NK-92 treated with Interleukin-12 subunit alpha and Interleukin-12 subunit beta, amount 100 ng/mL, for 24 hours (cell line): ENCODE data around the gene NLRP12.
"Not testable (repeated sequence)": the region's sequence is repeated elsewhere in the genome, so short reads cannot be mapped to it uniquely, and the experiment has no call there.

Experiments used
- DNase-seq: peaks from one replicate; lab custom pipeline; 2025; lab: John Stamatoyannopoulos, UW

NLRP12 gene, protein sequence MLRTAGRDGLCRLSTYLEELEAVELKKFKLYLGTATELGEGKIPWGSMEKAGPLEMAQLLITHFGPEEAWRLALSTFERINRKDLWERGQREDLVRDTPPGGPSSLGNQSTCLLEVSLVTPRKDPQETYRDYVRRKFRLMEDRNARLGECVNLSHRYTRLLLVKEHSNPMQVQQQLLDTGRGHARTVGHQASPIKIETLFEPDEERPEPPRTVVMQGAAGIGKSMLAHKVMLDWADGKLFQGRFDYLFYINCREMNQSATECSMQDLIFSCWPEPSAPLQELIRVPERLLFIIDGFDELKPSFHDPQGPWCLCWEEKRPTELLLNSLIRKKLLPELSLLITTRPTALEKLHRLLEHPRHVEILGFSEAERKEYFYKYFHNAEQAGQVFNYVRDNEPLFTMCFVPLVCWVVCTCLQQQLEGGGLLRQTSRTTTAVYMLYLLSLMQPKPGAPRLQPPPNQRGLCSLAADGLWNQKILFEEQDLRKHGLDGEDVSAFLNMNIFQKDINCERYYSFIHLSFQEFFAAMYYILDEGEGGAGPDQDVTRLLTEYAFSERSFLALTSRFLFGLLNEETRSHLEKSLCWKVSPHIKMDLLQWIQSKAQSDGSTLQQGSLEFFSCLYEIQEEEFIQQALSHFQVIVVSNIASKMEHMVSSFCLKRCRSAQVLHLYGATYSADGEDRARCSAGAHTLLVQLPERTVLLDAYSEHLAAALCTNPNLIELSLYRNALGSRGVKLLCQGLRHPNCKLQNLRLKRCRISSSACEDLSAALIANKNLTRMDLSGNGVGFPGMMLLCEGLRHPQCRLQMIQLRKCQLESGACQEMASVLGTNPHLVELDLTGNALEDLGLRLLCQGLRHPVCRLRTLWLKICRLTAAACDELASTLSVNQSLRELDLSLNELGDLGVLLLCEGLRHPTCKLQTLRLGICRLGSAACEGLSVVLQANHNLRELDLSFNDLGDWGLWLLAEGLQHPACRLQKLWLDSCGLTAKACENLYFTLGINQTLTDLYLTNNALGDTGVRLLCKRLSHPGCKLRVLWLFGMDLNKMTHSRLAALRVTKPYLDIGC

DNA sequence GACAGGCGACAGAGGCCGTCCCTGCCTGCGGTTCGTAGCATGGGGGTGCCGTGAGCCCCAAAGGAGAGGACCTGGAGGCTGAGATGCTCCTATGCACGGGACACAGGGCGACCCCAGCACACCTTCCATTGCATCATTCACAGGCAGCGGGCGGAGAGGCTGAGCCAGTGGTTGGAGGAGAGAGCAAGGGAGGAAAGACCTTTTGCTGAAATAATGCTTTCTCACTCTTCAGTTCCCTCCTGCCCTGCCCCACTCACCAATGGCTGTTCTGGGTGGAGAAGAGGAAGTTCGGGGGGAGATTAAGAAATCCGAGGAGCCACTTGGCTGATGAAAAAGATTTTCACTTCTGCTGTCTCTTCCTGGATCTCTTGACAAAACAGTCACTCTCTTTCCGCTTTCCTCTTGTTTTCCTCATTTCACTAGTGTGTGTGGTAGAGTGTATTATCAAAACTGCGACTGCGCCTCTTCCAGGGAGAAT is at the start of gene NLRP12:
Gene NLRP12, minus strand, starts transcription at position 181 of the 478 bp plus-strand sequence. Its CDS starts 140 bp downstream, at position 41.
- no peak for DNase-seq

DNA sequence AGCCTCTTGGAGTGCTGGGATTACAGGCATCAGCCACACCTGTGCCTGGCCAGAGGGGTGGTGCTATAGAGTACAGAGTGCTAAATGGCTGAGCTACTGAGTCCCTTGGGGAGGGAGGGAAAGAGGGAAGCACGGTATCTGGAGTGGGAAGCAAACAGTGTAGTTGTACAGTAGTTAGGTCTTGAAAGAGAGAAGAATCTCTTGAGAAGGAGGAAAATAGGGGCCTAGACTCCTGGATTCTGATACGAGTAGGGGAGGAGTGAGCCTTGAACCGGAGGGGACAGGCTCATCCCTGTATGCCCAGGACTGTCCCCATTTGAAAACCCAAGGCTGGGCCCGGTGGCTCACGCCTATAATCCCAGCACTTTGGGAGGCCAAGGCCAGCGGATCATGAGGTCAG is 48.6 kb upstream of the NLRP12 start:
- no peak for DNase-seq

DNA sequence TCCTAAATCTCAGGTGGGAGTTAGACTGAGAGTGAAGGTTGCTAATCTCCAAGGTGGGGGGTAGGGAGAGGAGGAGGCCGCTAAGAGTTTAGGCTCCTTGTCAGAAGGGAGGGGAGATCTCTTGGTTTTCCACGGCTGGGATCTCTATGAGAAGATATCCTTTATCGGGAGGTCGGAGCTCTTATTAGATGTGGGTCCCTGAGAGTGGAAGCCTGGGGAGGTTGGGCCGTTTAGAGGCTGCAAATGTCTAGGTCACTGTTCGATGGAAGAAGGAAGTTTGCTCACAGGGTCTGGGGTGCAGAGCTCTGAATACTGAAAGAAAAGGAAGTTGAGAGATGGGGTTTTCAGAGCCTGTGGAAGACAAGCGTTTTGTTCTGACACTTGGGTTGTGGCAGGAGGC is 47.3 kb upstream of the NLRP12 start:
- DNase-seq, result no peak

DNA sequence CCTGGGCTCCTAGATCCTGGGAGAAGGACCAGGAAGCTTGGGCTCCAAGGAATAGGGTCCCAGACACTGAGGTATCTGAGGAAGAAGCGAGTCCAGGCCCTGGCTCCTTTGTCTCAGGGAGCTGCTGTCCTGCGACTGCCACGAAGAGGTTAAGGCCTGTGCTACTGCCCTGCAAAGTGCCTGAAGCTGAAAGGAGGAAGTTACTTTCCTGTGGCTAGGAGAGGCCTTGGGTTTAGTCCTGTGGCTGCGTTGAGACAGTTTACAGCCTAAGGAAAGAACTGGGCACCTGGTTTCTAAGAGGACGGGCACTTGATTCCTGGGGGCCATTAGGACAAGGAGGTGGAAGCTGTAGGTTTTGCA is 46.4 kb upstream of the NLRP12 start:
- DNase-seq, result no peak

DNA sequence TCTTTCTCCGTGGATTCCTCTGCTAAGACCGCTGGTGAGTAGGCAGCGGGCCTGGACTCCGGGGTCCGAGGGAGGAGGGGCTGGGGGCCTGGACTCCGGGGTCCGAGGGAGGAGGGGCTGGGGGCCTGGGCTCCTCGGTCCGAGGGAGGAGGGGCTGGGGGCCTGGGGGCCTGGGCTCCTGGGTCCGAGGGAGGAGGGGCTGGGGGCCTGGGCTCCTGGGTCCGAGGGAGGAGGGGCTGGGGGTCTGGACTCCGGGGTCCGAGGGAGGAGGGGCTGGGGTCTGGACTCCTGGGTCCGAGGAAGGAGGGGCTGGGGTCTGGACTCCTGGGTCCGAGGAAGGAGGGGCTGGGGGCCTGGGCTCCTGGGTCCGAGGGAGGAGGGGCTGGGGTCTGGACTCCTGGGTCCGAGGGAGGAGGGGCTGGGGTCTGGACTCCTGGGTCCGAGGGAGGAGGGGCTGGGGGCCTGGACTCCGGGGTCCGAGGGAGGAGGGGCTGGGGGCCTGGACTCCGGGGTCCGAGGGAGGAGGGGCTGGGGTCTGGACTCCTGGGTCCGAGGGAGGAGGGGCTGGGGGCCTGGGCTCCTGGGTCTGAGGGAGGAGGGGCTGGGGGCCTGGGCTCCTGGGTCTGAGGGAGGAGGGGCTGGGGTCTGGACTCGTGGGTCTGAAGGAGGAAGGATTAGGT is 45.8 kb upstream of the NLRP12 start:
- DNase-seq, result not testable (repeated sequence)

DNA sequence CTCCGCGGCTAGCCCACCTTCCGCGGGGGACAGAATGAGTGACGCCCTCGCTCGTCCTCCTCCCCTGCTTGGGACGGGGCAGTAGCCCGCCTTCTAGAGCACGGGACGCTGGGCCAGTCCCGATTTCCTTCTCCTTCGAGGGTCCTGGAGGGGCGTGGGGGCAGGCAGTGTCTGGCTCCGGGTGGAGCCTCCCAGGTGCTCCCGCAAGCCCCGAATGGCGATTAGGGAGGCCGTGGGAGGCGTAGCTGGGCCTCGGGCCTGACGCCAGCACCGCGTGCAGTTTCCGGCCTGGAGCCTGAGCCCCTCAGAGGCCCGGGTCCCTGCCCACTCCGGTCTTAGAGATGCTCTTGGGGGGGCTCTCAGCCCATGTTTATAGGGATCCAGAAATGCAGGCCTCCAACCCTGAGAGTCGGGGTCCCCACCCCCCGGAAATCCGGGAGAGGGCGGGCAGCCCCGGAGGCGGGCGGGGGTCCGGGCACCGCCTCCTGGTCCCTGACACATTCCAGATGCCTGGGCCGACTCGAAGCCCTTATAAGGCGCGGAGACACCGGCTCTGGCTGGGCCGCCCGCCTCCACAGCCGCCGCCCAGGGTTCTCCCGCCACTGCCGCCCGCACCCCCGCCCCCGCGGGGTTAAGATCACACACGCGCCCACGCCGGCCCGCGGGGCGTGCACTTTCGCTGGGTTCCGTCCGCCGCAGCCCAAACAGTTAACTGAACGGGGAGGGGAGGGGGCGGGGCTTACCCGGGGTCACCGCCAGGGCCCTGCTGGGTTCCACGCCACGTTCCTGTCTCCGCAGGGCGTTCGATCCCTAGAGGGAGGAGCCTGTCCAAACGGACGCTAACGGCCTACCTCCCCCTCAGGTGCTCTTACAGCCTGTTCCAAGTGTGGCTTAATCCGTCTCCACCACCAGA is 45.0 kb upstream of the NLRP12 start:
- no peak for DNase-seq

DNA sequence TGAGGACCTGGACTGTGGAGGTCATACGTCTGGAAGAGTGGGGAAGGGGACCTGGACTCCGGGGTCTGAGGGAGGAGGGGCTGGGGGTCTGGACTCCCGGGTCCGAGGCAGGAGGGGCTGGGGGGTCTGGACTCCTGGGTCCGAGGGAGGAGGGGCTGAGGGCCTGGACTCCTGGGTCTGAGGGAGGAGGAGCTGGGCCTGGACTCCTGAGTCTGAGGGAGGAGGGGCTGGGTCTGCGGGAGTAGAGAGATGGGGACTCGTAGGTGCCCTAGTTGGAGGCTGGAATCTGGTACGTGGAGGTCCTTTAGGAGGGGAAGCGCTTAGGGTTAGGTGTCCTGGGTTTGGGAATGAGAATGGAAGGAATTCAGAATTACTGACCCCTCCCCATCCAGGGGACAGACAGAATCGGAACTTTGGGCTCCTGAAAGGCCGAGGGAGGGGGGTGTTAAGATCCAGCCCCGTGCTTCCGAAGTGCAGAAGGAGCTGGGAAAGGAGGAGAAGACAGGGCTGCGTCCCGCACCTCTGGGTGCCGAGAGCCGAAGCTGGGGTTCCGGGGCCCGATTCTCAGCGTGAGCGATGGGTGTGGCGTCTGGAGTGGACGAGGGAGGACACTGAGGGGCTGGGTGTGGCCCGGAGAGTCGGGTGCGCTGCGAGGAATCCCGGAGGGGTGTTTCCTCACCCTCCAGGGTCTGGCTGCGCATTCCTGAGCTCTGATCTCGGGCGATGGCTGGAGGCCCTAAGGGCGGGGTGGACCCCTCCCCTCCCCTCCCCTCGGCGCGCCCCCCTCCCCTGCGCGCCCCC is 44.2 kb upstream of the NLRP12 start:
- no peak for DNase-seq

DNA sequence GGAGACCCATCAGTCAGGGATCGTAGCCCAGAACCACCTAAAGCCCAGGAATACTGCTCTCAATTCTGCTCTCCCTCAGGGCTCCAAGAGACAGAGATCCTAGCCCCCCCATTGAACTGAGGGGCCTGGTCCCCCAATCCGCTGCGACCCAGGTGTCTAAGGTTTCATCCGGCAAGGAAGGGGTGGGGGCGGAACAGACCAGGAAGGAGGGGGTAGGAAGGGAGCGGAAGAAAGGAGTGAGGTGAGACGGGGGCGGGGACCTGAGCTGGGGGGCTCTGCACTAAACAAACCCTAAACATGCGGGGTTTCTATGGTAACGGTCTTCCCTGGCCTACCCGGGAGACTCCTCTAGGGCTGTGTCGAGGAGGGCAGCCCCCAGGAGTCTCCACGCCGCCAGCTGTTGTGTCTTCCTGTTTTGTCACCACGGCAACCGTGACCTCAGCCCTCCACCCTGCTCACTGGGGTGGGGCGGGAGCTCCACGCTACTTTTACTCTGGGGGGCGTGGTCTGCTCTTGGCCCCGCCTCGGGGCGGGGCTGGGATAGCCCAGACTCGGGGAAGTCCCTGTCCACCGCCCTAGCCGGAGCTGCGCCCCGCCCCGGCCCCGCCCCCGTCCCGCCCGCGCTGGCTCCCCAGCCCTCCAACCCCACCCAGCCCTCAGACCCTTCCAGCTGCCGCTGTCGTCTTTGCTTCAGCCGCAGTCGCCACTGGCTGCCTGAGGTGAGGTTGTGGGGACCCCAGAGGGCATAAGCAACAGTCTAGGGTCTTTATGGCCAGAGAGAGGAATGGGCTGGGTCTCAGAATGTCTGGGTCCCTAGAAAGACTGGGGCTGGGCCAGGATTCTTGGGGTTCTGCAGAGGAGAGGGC is 43.3 kb upstream of the NLRP12 start, which contains the start of gene MYADM:
Gene MYADM, plus strand, starts transcription at position 659 of the 866 bp plus-strand sequence. CDS start 5,647 bp downstream, outside the sequence.
- no peak for DNase-seq

DNA sequence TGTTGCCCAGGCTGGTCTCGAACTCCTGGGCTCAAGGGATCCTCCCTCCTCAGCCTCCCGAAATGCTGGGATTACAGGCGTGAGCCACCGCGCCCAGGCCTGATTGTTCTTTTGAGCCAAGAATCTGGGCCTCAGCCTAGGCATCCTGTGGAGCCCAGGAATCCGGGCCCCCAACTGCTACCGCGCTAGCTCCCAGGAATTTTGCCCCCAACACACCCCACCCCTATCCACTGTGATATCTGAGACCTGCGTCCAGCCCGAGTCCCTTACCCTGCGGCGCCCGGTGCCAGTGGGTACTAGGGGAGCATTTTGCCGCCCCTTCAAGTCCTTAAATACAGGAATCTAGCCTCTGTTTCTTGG is 42.7 kb upstream of the NLRP12 start:
- DNase-seq, result no peak

DNA sequence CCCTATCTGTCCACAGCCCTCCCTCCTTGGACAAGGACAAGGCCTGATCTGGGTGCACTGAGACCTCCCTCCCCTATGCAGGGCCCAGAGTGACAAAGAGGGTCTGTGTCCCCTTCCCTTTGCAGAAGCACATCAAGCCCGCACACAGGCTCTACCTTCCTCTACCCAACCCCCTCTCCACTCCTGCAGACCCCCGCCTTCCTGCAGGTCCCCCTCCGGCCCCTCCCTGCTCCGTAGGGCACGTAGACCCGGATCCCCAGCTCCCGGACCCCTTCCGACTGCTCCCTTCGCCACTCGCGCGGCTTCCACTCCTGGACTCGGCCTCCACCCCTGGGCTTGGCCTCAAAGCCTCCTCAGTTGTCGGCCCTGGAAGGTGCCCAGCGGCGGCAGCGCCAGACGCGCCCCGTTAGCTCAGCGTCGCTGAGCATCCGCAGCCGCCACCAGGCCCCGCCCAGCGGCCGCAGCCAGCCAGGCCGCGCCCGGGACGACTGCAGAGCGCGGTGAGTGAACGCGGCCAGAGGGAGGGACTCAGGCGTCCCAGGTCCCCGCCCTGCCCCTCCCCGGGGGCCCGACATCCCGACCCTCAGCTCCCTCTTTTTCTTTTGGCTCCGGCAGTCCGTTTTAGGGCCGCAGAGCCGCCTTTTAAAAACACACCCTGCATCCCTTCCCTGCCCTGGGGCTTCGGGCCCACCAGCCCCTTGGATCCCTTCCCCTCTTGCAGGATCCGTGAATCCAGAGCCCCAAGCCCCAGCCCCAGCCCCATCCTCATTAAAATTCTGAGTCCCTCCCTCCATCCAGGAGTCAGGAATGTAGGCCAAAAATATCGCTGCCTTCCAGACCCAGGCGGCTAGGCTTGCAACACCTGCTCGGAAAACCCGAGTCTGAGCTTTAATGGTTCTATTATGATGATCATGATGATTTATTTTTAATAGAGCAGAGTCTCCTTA is 42.1 kb upstream of the NLRP12 start:
- DNase-seq, result no peak

DNA sequence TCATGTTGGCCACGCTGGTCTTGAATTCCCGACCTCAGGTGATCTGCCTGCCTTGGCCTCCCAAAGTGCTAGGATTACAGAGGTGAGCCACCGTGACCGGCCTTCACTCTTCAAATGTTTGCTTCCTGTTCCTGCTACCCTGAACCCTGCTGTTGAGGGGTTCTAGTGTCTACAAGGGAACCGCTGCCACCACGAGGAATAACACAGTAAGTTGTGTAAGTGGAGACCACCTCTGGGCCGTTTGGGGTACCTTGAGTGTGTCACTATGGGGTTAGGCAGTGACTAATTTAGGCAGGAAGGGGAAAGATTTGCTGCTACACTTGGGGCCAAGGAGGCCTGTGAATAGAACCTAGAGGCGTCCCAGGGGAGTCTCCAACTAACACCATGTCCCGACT is 41.4 kb upstream of the NLRP12 start:
- DNase-seq, result no peak

DNA sequence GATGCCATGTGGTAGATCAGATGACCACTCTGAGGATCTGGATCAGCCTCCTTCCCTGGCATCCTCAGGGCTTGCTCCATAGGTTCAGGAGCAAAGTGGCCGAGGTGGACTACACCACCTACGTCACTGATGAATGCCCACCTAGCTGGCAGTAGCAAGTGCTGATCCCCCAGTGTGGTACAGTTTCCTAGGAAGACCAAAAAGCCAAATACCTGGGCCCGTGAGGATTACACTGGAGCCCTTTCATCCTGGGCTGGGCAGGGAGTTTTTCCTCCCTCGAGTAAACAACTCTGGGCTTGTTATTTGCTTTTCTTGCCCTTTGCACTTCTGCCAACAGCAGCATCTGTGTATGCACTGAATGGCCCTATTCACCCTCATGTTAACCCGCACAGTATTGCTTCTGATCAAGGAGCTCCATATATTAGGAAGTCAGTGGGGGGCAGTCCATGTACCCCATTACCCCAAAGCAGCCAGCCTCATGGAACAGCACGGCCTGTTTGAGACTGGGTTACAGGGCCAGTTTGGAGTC is 40.3 kb upstream of the NLRP12 start:
- no peak for DNase-seq

DNA sequence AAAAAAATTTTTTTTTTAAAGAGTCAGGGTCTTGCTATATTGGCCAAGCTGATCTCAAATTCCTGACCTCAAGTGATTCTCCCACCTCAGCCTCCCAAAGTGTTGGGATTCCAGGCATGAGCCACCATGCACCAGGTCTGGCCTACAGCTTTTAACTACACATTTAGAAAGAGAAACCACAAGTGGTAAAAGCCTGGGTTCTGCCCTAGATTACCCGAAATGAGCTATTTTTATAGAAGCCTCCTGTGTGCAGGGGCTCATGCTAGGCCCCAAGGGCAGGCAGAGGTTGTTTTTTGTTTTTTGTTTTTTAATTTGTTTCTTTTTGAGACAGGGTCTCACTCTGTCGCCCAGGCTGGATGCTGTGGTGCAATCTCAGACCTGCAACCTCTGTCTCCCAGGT is 29.6 kb upstream of the NLRP12 start:
- DNase-seq, result no peak

DNA sequence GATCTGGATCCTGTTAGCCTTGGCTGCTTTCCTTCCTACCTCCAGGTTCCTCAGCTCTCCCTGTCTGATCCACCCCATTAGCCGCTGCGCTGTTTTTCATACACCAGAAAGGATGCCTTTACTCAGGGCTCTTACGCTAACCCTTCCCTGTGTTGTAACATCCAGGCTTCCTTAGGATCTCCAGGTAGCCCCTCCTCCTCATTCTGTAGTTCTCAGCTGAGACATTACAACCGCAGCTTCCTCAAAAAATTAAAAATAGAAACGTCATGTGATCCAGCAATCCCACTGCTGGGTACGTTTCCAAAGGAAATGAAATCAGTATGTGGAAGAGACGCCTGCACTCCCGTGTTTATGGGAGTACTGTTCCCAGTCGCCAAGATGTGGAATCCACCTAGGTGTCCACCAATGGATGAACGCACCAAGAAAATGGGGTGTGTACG is 25.1 kb upstream of the NLRP12 start:
- DNase-seq, result no peak

DNA sequence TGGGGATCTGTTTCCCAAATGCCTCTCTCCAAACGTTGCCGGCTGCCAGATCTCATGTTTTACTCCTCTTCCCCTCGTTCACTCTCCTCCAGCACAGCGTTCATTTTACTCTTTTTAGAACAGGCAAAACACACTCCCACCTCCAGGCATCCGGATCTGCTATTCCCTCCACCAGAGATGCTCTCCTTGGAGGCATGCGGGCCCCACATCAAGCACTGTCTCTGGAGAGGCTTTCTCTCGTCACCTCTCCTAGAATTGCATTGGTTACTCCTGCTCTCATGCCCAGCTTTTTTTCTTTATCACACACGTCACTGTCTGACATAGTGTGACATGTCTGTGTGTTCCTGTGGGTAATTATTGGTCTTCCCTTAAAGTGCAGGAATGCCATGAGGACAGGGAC is 23.4 kb upstream of the NLRP12 start:
- DNase-seq, result no peak

DNA sequence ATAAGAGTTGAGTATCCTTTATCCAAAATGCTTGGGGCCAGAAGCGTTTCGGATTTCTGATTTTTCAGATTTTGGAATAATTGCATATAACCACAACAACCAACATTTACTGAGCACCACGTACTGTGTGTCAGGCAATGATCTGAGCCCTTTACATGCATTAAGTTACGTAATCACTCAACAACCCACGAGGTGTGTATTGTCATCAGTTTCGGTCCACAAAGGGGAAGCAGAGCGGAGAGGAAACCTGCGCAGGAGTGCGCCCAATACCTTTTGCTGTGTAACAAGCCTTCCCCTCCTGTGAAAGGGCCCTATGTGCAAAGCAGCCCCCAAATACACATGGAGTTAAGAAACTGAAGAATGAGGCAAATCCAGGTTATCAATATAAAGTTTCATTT is 20.7 kb upstream of the NLRP12 start:
- no peak for DNase-seq

DNA sequence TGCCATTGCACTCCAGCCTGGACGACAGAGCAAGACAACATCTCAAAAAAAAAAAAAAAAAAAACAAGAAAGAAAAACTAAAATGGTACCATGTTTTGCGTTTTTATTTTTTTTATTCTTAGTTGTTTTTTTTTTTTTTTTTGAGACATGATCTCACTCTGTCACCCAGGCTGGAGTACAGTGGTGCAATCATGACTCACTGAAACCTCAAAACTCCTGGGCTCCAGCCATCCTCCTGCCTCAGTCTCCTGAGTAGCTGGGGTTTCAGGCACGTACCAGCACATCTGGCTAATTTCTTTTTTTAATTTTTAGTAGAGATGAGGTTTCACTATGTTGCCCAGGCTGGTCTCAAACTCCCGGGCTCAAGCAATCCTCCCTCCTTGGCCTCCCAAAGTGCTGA is 16.8 kb upstream of the NLRP12 start:
- peak; percentile 14 for DNase-seq

DNA sequence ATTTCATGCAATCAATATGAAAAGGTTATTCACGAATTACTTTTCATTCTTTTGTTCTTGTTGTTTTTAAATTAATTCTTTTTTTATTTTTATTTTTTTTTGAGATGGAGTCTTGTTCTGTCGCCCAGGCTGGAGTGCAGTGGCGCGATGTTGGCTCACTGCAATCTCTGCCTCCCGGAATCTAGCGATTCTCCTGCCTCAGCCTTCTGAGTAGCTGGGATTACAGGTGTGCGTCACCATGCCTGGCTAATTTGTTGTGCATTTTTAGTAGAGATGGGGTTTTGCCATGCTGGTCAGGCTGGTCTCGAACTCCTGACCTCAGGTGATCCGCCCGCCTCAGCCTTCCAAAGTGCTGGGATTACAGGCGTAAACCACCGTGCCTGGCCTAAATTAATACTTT is 16.1 kb upstream of the NLRP12 start:
- DNase-seq, result not testable (repeated sequence)
